IPS-NIHi11 (cell line): ENCODE results near the gene NLRP3.
"Not testable (repeated sequence)": the region's sequence is repeated elsewhere in the genome, so short reads cannot be mapped to it uniquely, and the experiment has no call there.

Source experiments
- DNase-seq: peaks from one replicate; pipeline ENCODE4 v3.0.0; 2012; ENCODE audit warnings: mixed read lengths, low spot score

NLRP3 gene

GRCh38 chr1:247469141-247469535 is 53.2 kb downstream of the NLRP3 start:
- DNase-seq = no peak

GRCh38 chr1:247470942-247471429 is 55.0 kb downstream of the NLRP3 start:
- not testable (repeated sequence) for DNase-seq

GRCh38 chr1:247471445-247472016 is 55.6 kb downstream of the NLRP3 start:
- DNase-seq = no peak

GRCh38 chr1:247472035-247472434 is 56.1 kb downstream of the NLRP3 start:
- DNase-seq = no peak

GRCh38 chr1:247474367-247474766 is 58.4 kb downstream of the NLRP3 start:
- no peak for DNase-seq

- no peak for DNase-seq
Measured at GRCh38 chr1:247475793-247476192, 59.8 kb downstream of the NLRP3 start.

GRCh38 chr1:247476328-247477058 is 60.5 kb downstream of the NLRP3 start:
- not testable (repeated sequence) for DNase-seq

GRCh38 chr1:247482747-247483146 is 66.8 kb downstream of the NLRP3 start:
- no peak for DNase-seq

- peak; percentile 66 for DNase-seq
Measured at GRCh38 chr1:247487057-247487456, 71.1 kb downstream of the NLRP3 start.

- no peak for DNase-seq
Measured at GRCh38 chr1:247491328-247491727, 75.4 kb downstream of the NLRP3 start.

- no peak for DNase-seq
Measured at GRCh38 chr1:247493106-247493505, 77.1 kb downstream of the NLRP3 start.

- DNase-seq = no peak
Measured at GRCh38 chr1:247494767-247495166, 78.8 kb downstream of the NLRP3 start.

- no peak for DNase-seq
Measured at GRCh38 chr1:247496581-247497285, 80.8 kb downstream of the NLRP3 start.
